CD4-positive, alpha-beta T cell treated with Interleukin-15 for 4 hours (primary cell): ENCODE measurements around the gene SPATA13.
"Not testable (repeated sequence)": the region's sequence is repeated elsewhere in the genome, so short reads cannot be mapped to it uniquely, and the experiment has no call there.

Source experiments
- DNase-seq: peaks from one replicate; pipeline ENCODE4 v3.0.0-alpha.2; 2020; ENCODE audit warnings: low spot score

SPATA13 gene

DNA sequence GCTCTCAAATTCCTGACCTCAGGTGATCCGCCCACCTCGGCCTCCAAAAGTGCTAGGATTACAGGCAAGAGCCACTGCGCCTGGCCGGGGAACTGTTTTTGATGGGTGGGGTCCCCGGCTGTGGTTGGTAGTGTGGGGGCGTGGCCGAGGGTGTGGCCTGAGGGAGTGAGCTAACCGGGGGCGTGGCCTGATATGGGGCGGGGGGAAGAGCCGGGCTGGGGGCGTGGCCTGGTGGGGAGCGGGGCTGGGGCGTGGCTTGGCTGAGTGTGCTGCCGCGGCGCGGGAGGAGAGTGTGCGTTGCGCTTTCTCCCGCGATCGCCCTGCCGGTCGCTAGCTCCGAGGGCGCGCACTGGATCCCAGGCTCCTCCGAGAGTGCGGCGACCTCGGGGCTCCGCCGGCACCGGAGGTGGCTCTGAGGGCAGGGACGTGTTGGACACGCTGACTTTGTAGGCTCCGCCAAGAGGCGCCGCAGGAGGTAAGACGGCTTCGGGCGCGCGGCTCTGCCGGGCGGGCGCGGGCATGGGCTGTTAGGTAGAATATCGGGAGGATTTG, at the start of gene SPATA13:
TSS of gene SPATA13 (plus strand) at position 263 of the 552 bp plus-strand sequence. CDS start 62,210 bp downstream, outside the sequence.
- DNase-seq: peak; percentile 91

DNA sequence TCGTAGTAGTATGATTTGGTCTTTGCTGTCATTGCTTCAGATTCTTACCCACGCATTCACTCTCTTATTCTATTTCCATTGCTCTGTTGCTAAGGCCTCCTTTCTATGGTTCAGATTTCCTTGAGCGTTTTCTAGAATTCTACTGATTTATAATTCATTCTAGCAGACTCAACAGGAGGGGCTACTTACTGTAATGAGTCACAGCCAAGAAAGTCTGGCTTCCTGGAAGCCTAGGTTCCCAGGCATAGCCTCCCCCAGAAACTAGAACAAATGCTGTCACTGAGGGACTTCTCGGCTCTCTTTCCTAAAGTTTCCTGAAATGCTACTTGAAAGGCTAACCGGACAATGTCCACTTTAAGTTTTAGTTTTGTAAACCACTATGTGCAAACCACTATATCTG, 47.7 kb upstream of the SPATA13 start:
- no peak for DNase-seq

DNA sequence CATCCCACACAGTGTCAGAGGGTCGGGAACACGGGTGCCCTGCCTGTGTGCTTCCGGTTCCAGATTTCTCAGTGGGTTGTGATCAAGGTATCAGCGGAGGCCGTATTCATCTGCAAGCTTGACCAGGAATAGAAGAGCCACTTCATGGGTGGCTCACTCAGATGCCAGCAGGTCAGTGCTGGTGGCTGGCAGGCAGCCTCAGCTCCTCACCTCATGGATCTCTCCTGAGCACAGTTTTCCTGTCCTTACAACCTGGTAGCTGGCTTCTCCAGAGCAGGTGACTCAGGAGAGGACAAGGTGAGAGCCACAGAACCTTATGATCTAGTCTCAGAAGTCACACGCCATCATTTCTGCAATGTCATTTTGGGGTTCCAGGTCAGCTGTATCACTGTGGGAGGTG, 44.8 kb upstream of the SPATA13 start:
- DNase-seq: no peak

DNA sequence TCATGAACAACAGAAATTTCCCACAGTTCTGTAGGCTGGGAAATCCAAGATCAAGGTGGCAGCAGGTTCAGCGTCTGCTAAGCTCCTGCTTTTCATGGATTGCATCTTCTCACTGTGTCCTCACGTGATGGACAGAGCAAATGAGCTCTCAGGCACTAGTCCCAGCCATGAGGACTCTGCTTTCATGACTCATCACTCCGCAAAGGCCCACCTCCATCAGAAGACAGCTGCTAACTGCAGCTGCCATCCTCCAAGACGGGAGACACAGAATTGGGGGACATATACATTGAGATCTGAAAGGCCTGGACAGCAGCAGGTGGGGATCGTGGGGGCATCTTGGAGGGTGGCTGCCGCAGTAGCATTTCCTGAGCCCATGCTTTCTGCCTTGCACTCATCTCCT, 44.4 kb upstream of the SPATA13 start:
- no peak for DNase-seq

DNA sequence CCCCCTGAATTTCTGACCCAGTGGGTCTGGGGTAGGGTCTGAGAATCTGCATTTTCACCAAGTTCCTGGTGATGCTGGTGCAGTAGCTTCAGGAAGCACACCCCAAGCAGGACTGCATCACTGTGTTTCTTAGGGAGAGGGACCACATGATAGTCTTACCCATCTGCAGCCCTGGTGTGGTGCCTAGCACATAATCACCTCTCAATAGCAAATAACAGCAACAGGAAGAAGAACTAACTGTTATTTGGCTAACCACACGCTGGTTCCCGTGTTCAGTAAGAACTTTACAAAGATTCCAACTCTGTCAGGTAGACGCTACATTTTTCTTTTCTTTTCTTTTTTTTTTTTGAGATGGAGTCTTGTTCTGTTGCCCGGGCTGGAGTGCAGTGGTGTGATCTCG, 41.9 kb upstream of the SPATA13 start:
- no peak for DNase-seq

DNA sequence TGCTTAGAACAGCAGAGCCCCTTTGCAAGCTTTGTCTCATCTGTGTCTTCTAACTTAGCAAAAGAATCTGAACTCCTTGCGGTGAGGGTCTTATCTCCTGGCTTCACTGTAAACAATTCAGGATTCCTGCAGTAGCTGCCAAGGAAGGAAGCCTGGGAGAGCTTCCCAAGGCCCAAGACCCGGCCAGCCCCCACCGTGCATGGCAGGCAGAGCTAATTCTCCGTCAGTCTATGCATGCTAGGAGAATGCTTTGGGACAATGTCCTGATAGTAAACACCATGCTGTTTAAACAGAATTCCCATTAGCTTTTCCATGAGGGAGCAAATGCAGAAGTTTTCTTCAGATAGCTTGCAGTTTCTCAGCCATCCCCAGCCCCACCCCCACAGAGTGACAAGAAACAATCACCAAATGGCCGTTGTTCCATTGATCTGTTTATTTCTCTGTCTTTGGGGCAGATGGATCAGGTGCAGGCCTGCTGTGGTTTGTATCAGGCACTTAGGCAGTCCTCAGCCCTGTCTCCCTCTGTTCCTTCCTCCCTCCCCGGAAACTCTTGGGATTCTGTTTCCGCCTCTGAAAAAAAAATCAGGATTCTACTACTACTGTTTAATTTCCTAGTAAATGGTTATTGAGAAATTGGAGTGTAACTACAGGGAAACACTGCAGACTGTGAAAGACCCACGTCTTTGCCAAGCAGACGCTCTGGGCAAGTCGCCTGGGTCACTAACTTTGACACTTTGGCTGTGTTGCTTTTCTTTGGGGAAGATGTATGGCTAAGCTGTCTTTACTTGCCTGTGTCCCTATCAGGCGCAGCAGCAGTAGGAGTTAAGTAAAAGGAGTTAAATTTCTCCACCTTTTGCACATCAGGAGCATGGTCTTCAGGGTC, 40.7 kb upstream of the SPATA13 start:
- DNase-seq: no peak

DNA sequence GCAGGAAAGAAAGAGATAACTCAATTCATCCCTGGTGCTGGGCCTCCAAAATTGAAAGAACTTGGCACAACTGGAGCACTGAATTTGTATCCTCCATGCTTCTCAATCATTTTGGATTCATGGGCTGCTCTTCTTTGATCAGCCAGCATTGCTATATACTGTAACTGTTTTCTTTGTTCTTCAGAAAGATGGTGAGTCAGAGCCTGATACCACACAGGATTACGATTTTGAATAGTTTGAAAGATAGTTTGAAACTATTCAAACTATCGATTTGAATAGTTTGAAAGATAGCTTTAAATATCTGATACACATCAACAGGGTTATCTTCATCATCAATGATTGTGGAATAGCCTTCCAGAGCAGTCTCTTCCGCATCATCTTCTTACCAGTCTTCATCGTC, 38.5 kb upstream of the SPATA13 start:
- DNase-seq: not testable (repeated sequence)

DNA sequence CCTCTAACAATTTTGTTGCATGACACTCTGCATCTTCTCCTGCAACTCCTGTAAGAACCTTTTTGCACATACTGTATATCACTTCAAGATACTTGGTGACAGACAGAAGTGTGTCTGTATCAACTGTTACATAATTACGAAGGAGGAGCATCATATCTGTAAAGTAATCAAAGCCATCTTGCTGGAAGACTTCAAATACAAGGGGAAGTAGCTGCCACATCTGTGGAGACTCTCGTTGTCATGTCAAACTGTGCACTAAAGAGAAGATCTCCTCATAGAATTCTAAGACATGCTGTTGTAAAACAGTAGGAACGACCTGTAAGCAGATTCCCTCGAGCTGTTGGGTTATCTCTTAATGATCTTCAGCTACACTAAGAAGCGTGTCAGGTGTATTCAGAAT, 38.0 kb upstream of the SPATA13 start:
- DNase-seq: no peak

DNA sequence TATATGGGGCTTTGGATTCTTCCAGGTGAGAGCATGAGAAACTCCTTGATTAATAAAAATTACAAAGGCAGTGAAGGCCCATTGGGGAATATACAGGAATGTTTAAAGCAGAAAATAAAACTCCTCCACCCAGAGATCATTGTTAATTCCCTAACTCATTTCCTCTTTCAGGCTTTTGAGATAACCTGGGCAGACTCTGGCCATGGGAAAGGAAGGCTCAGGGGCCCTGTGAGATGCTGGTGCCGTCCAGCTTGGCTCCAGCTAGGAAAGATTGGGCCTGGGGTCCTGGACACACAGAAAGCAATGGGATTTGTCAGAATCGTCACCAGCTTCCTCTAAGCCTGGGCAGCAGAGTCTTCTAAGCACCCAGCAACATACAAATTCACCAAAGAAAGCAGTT, 36.8 kb upstream of the SPATA13 start:
- no peak for DNase-seq

DNA sequence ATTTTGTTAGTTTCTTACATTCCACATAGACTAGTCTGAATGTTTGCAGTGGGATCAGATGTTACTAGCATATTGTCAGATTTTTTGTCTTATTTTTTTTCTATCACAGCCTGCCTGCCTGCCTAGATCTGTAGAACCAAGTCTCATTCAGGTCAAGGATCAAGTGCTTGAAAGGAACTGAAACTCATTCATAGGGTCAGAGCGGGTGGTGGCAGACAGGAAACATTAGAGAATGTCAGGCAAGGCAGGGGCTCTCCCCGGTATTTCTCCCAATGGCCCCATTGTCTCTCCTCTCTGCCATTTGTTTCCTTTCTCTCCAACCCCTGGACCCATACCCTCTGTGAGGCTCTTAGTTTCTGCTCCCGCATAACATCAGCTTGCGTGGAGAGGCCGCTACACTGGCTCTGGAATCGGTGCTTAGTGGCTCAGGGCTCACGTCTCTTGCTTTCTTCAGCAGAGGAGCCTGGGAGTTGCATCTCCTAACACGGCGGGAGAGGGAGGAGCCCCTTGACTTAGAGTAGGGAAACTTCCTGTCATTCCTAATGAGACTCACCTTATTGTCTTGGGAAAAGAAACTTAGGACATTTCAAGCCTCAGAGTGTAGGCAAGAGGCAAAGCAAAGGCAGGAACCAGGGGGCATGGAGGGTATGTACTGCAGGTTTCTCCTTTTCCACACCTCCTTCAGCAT, 35.6 kb upstream of the SPATA13 start:
- DNase-seq: no peak

DNA sequence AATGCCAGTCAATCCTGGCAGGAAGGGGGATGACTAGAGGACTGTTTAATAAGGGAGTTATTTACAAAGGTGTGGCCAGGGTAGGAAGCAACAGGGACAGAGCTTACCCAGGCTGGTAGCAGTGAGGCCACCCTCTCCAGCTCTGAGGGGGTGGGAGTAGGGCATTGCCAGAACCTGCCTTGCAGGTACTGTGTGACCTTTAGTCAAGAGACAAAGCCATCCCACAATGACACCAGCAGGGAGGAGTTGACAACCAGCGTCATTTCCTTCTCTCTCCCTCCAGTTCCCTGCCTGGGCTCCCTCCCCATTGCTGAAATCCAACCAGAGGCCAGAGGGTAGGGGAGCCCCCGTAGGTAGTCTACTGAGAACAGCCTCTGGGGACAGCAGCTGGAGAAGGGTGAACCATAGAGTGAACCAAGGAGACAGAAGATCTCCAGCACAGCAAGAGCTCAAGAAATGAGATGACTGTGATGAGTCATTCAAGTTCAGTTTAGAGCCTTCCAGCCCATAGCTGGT, 33.3 kb upstream of the SPATA13 start:
- no peak for DNase-seq

DNA sequence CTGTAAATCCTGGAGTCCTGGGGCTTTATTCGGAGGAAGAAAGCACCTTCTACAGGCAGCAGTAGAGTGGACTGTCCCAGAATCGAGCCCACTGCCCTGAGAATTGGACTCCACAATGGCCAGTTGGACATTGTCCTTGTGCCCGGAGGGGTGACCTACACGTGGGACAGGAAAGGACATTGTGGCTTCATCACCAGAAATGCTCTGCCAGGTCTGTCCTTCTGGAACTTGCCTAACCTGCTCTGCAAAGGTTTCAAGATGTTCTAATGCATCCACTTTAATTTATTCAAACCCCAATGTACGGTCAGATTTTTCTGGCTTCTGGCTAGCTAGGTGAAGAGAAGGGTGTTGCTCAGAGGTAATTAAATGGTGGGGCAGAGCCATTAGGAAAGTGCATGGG, 32.4 kb upstream of the SPATA13 start:
- DNase-seq: no peak

DNA sequence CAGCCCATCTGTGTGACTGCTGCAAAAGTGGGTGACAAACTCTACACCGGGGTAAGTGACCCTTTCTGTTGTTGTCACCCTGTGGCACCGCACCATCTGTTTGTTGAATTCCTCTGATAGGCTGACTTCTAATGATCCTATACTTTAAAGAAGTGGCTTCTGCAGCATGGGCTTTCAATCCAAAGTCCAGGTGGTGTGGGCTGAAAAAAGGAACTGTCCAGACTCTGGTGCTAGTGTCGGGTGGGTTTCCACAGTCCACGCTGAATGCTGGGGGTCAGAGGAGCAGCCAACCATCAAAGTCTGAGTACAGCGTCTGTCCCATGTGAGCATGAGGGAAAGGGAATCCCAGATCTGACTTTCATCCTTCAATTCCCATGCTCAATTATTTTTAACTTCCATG, 31.6 kb upstream of the SPATA13 start:
- DNase-seq: no peak

DNA sequence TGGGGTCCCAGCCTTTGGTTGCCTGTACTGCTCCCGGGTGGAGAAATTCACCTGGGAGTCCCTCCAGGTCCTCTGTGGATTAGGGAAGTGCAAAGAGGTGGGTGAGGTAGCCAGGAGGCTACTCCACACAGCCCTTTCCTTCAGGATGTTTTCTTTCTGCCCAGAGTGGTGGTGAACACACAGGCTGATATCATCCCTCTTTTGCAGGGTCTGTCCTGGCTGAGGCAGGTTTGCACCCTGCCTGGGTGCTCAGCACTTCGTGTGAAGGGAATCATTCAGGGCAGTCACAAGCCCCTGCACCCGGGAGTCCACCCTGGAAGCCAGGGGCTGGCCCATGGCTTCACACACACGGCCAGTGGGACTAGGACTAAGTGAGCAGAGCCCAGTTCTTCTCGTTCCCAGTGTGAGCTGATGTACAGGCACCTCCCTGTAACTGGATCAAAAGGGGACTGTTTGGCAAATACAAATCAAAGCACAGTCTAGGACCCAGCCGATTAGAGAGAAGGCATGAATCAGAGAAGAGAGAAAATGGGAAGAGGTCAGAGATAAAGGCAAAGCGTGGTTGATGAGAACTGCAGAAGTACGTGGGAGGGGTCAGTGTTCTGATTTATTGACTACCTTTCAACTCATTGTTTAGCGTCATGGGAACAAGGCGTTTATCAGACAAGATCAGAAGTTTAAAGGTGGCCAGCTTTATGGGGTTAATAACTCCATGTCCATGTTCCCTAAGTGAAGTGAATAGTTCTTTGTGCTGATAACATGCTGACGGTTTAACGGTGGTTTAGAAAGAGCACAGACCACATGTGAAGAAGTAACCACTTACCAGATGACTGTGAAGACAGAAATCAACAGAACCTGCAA, 30.4 kb upstream of the SPATA13 start:
- no peak for DNase-seq

DNA sequence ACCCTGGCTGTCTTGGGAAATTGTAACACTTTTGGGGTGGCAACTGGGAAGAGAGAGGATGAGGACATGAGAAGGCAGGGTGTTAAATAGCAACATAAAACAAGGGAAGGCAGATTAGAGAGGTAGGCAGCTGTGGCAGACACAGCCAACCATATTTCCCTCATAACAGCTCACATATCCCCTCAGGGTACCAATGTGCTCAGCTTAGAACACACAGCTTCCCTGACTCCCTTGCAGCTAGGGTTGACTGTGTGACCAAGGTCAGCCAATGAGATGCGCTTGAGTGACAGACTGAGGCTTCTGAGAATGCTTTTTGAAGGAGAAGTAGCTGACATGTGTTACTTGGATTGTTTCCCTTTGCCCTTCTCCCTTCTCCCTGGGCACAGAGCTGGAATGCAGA, 28.8 kb upstream of the SPATA13 start:
- DNase-seq: no peak

DNA sequence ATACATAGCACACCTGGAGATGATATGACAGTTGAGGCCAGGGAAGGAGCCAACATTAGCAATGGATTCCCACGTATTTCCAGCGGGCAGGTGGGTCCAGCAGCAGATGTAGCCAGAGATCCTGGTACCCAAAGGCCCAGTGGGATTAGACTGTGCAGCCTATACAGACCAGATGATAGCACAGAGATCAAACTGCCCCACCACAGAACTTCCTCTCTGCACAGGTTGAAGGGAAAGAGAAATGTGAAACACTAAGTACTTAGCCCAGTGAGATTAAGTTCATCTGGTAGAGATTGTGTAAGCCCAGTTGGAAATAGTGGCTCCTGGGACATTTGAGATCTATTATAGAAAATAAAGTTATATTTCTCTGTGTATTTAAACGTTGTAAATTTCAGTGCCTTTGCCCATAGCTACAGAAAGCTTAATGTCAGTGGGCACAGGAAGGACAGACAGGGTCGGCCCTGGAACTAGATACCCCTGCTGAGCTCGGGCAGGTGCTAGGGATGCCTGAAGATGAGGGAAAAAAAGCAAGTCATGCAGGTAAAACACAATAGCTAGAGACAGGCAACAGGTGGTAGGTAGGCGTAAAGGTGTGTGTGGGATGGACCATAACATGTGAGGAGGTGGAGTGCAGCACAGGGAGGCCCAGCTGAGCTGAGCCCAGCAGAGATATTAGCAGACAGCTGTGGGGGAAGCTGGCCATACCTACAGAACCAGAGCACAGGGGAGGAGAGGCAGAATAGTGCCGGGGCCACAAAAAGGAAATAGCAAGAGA, 27.3 kb upstream of the SPATA13 start:
- no peak for DNase-seq

DNA sequence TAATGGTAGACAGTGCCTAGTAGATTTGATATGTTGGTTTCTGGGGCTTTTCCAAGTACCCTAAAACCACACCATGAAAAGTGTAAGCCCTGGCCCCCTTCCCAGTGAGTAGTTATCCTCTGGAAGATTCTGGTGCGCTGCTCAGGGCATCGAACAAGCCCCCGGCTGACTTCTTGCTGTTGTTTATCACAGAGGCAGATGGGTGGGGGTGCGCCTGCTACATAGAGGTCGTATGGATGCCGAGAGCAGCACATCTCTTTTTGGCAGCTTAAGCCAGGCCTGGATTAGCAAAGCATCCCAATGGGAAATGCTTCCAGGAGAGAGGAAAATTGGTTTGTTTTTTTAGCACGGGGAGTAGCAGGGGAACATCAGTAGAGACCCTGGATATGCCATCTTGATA, 26.3 kb upstream of the SPATA13 start:
- no peak for DNase-seq

DNA sequence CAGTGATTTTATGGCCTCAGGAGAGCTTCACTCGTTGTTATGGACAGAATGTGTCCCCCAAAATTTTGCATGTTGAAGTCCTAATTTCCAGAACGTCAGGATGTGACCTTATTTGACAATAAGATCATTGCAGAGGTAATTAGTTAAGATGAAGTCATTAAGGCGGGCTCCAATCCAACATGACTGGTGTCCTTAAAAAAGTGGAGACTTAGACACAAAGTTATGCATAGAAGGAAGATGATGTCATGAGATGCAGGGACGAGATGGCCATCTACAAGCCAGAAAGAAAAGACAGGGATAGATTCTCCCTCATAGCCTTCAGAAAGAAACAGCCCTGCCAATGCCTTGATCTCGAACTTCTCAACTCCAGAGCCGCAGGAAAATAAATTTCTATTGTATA, 25.8 kb upstream of the SPATA13 start:
- no peak for DNase-seq

DNA sequence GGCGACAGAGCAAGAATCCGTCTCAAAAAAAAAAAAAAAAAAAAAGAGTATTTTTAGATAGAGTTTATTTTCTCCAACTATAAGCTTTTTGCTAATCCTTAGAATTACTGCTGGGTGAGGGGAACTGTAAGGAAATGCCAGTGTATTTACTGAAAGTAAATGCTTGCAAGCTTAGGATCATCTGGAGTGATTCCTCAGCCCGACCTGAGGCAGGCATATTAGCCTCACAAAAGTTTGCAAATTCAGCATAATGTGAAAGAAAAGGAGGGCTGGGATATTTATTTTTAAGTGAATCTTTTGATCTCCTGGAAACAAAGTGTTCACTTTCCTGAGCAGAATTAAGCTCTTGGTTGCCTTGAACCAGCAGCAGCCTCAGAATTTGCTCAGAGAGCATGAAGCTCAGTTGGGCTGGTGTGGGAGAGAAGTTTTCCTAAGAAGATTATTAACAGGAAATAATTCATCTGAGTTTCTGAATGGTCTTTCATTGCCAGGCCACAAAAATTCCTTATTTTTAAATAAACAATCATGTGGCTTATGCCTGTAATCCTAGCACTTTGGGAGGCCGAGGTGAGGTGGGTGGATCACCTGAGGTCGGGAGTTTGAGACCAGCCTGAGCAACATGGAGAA, 24.7 kb upstream of the SPATA13 start:
- no peak for DNase-seq

DNA sequence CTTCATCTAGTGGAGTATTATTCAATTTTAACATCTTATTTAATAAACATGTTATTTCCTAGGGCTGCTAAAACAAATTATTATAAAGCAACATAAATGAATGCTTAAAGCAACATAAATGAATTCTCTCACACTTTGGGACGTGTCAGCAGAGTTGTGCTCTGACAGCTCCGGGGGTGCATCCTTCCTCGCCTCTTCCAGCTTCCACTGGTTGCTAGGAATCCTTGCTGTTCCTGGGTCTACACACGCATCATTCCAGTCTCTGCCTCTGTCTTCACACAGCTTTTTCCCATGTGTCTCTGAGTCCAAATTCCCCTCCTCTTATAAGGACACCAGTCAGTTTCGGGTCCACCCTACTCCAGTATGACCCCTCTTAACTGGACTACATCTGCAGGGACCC, 21.6 kb upstream of the SPATA13 start:
- DNase-seq: no peak
